Measurements from ENCODE around the gene PPARG. TPM values are rescaled to one million over a fixed set of nuclear protein-coding genes. Genes with fewer than 3 reads are reported as not detected.

The PPARG gene
- total and polyA plus RNA-seq, 2 of the 8 experiments (the other 6 are each of a cell fraction or from before 2014, with no cell fraction given): 0.06 TPM; not detected in 1

DNA sequence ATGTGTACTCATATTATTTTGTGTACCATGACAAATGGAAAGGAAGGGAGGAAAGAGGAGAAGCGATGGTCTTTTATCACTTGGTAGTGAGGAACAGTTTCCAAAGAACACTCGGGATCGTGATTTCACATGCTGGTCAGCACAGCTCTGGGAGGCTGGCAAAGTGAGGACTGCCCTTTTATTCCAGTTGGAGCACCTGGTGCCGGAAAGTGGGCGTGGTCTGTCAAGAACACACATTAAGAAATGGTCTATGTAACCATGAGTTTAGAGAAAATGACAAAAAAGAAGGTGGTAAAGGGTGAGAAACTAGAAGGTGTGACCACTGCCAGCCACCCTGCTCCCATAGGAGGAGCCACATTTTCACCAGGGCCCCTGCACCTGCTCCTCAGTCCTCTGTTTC, 188.4 kb downstream of the PPARG start:
- Histone ChIP-seq H2BK5ac (ENCODE audit: low read depth, low read length) (no peak overlapping the region), H2BK15ac (ENCODE audit: low read length) (no peak overlapping the region), H3K9me3 (ENCODE audit: insufficient read depth in 2 of 2, low read depth in 1 of 2, low read length in 1 of 2) (no peaks in the 10 kb centered on the region), H3K4ac (replicated peaks; ENCODE audit: insufficient read length, low read depth, low read length) (no peak overlapping the region), H3K4me3 (ENCODE audit: extremely low read depth in 1 of 4, insufficient read depth in 2 of 4, low read depth in 3 of 4, low read length in 4 of 4) (no peak overlapping the region), H3K4me1 (replicated peaks in 1 of 4; ENCODE audit: control insufficient read depth in 3 of 4, insufficient read depth in 4 of 4, low read length in 3 of 4) (peaks cover 0 to 3% (median 1%) of the 10 kb centered on the region in 4 experiments; a peak in 5 of 7 replicates), H3K27me3 (replicated peaks in 1 of 4; ENCODE audit: control insufficient read depth in 3 of 4, extremely low read depth in 1 of 4, insufficient read depth in 3 of 4, low read length in 3 of 4) (no peaks in the 10 kb centered on the region), H3K18ac (ENCODE audit: extremely low read depth, low read length) (no peak overlapping the region), H2AK5ac (ENCODE audit: low read depth, low read length) (no peak overlapping the region), H3K23ac (ENCODE audit: insufficient read length) (no peak overlapping the region), H3K4me2 (ENCODE audit: insufficient read depth in 1 of 2, low read depth in 2 of 2, low read length in 2 of 2) (no peak overlapping the region), H2BK12ac (ENCODE audit: low read depth, low read length) (no peak overlapping the region), H3K79me1 (ENCODE audit: low read depth, low read length) (no peaks in the 10 kb centered on the region), H3K27ac (ENCODE audit: low read depth, low read length) (no peak overlapping the region), H3K9ac (replicated peaks in 1 of 4; ENCODE audit: extremely low read depth in 1 of 4, low read depth in 3 of 4, low read length in 3 of 4) (no peak overlapping the region), H4K8ac (ENCODE audit: extremely low read depth, insufficient read depth, low read length) (no peak overlapping the region), H4K5ac (ENCODE audit: insufficient read length, low read depth, low read length) (no peak overlapping the region), H3K23me2 (ENCODE audit: low read depth, low read length) (no peaks in the 10 kb centered on the region), H2BK20ac (ENCODE audit: low read length) (no peak overlapping the region), H3K14ac (ENCODE audit: insufficient read length) (no peak overlapping the region), H2BK120ac (replicated peaks; ENCODE audit: low read depth, low read length) (no peak overlapping the region), H4K20me1 (replicated peaks in 1 of 2; ENCODE audit: control insufficient read depth in 1 of 2, insufficient read depth in 2 of 2, low read length in 2 of 2) (no peaks in the 10 kb centered on the region), H3K56ac (replicated peaks; ENCODE audit: insufficient read length, low read depth, low read length) (no peak overlapping the region), H3K79me2 (ENCODE audit: control insufficient read depth in 1 of 2, insufficient read depth in 2 of 2, low read length in 2 of 2) (no peaks in the 10 kb centered on the region), H2AFZ (ENCODE audit: low read length) (no peak overlapping the region), H4K91ac (replicated peaks; ENCODE audit: insufficient read length, low read length) (no peak overlapping the region), H3K36me3 (ENCODE audit: control insufficient read depth in 2 of 4, insufficient read depth in 4 of 4, low read length in 3 of 4) (no peaks in the 10 kb centered on the region)
- CTCF ChIA-PET (ENCODE audit: partially characterized antibody): interaction anchor here (0.7 to 4.4 kb wide), 5 partner anchors 8 to 342 kb away, joined by 3 to 36 read pairs (median 8); no protein-coding TSS in a partner anchor
- no peak for DNase-seq (ENCODE audit: low read depth in 1 of 2, low spot score in 2 of 2)
- TF ChIP-seq E2F6 (IDR thresholded peaks at IDR 0.05) (no peak), GTF2F1 (IDR thresholded peaks at IDR 0.05; ENCODE audit: borderline replicate concordance, low read depth, low read length) (no peak)
- POLR2A ChIA-PET (ENCODE audit: partially characterized antibody): interaction anchor here (1.1 kb wide), 1 partner anchor 25 kb away, joined by 3 read pairs; no protein-coding TSS in a partner anchor
- 83% methylated on average over 5 of the region's 5 CpGs; no CpG with 5 or more reads in 1 of the 2 experiments for WGBS, 2 experiments (ENCODE audit: extremely low coverage in 1 of 2, insufficient coverage in 1 of 2, insufficient read length in 1 of 2, insufficient replicate concordance in 2 of 2, low coverage in 1 of 2, low lambda C conversion rate in 2 of 2, missing lambda C conversion rate in 1 of 2)
- no peak for FAIRE-seq
